ENCODE measurements around the gene MORF4L1.
"Not testable (repeated sequence)": the region's sequence is repeated elsewhere in the genome, so short reads cannot be mapped to it uniquely, and the experiment has no call there.

The MORF4L1 gene

GRCh38 chr15:78898540-78898939 lies 25.9 kb downstream of the MORF4L1 start:
- DNase-seq (ENCODE audit: low read depth in 2 of 2, low spot score in 1 of 2), result no peak

GRCh38 chr15:78900819-78901533 lies 28.3 kb downstream of the MORF4L1 start:
- DNase-seq (ENCODE audit: low read depth in 2 of 2, low spot score in 1 of 2), result not testable (repeated sequence)

GRCh38 chr15:78902281-78903032 lies 29.8 kb downstream of the MORF4L1 start:
- not testable (repeated sequence) for DNase-seq (ENCODE audit: low read depth in 2 of 2, low spot score in 1 of 2)

GRCh38 chr15:78904599-78905358 lies 32.1 kb downstream of the MORF4L1 start:
- DNase-seq (ENCODE audit: low read depth in 2 of 2, low spot score in 1 of 2), result no peak

- no peak for DNase-seq (ENCODE audit: low read depth in 2 of 2, low spot score in 1 of 2)
Measured at GRCh38 chr15:78906316-78906620, 33.6 kb downstream of the MORF4L1 start.

GRCh38 chr15:78907577-78907976 lies 34.9 kb downstream of the MORF4L1 start:
- DNase-seq (ENCODE audit: low read depth in 2 of 2, low spot score in 1 of 2), result no peak

GRCh38 chr15:78909160-78909695 lies 36.5 kb downstream of the MORF4L1 start:
- no peak for DNase-seq (ENCODE audit: low read depth in 2 of 2, low spot score in 1 of 2)

GRCh38 chr15:78909791-78910228 lies 37.1 kb downstream of the MORF4L1 start:
- no peak for DNase-seq (ENCODE audit: low read depth in 2 of 2, low spot score in 1 of 2)

GRCh38 chr15:78910271-78910670 lies 37.6 kb downstream of the MORF4L1 start:
- DNase-seq (ENCODE audit: low read depth in 2 of 2, low spot score in 1 of 2), result no peak

- no peak for DNase-seq (ENCODE audit: low read depth in 2 of 2, low spot score in 1 of 2)
Measured at GRCh38 chr15:78912316-78912715, 39.6 kb downstream of the MORF4L1 start.

- no peak for DNase-seq (ENCODE audit: low read depth in 2 of 2, low spot score in 1 of 2)
Measured at GRCh38 chr15:78913012-78913411, 40.3 kb downstream of the MORF4L1 start.

GRCh38 chr15:78914027-78914764 lies 41.5 kb downstream of the MORF4L1 start:
- DNase-seq (ENCODE audit: low read depth in 2 of 2, low spot score in 1 of 2), result no peak

- DNase-seq (ENCODE audit: low read depth in 2 of 2, low spot score in 1 of 2), result no peak
Measured at GRCh38 chr15:78915341-78916087, 42.8 kb downstream of the MORF4L1 start.

GRCh38 chr15:78916088-78916487 lies 43.4 kb downstream of the MORF4L1 start:
- DNase-seq (ENCODE audit: low read depth in 2 of 2, low spot score in 1 of 2), result no peak

- DNase-seq (ENCODE audit: low read depth in 2 of 2, low spot score in 1 of 2), result no peak
Measured at GRCh38 chr15:78917888-78918287, 45.2 kb downstream of the MORF4L1 start.

GRCh38 chr15:78921517-78921916 lies 48.8 kb downstream of the MORF4L1 start:
- DNase-seq (ENCODE audit: low read depth in 2 of 2, low spot score in 1 of 2), result no peak

- no peak for DNase-seq (ENCODE audit: low read depth in 2 of 2, low spot score in 1 of 2)
Measured at GRCh38 chr15:78921940-78922339, 49.2 kb downstream of the MORF4L1 start.

- no peak for DNase-seq (ENCODE audit: low read depth in 2 of 2, low spot score in 1 of 2)
Measured at GRCh38 chr15:78922527-78922926, 49.8 kb downstream of the MORF4L1 start.

GRCh38 chr15:78923015-78923414 lies 50.3 kb downstream of the MORF4L1 start:
- DNase-seq (ENCODE audit: low read depth in 2 of 2, low spot score in 1 of 2), result no peak
